ENCODE measurements around the gene GABRP.

- TF ChIP-seq POLR2A (IDR thresholded peaks at IDR 0.05) (no peak), CTCF (IDR thresholded peaks at IDR 0.05 in 8 of 11, conservative IDR thresholded peaks at IDR 0.05 in 3 of 11) (no peak), POLR2AphosphoS5 (IDR thresholded peaks at IDR 0.05) (no peak)
Observed at GRCh38 chr5:170861917-170862766, 78.6 kb downstream of the GABRP start, which contains the start of gene RANBP17.

Data from spleen (tissue), 7 donors.